MM.1S (cell line): Measurements from ENCODE around the gene WFDC5.

Experiments used
- DNase-seq: peaks from one replicate; pipeline ENCODE4 v3.0.0-alpha.2; 2015
- H2AFZ ChIP-seq: fragments of 300-600 bp; sonication (generic); 2 replicates; pipeline ENCODE4 v1.6.0; 2016; ENCODE audit warnings: antibody characterized with exemption, low read length
- H3F3A ChIP-seq: fragments of 300-600 bp; sonication (generic); 2 replicates; pipeline ENCODE4 v1.6.1; 2016; ENCODE audit warnings: mild to moderate bottlenecking, antibody characterized with exemption, low read length, moderate library complexity, mixed read lengths; ENCODE audit not compliant: insufficient read depth
- H3K27ac ChIP-seq: fragments of 300-600 bp; sonication (generic); 2 replicates; pipeline ENCODE4 v1.5.1; 2016; ENCODE audit warnings: mild to moderate bottlenecking, low read length
- H3K27me3 ChIP-seq: fragments of 300-600 bp; sonication (generic); replicated peaks from 2 replicates; pipeline ENCODE4 v1.6.0; 2016; ENCODE audit warnings: low read length; ENCODE audit not compliant: insufficient read depth
- H3K36me3 ChIP-seq: fragments of 300-600 bp; sonication (generic); replicated peaks from 2 replicates; pipeline ENCODE4 v1.6.1; 2016; ENCODE audit warnings: mild to moderate bottlenecking, low read length, mixed read lengths; ENCODE audit not compliant: insufficient read depth
- H3K4me1 ChIP-seq: fragments of 300-600 bp; sonication (generic); 2 replicates; pipeline ENCODE4 v1.6.1; 2016; ENCODE audit warnings: low read length, mixed read lengths
- H3K4me2 ChIP-seq: fragments of 300-600 bp; sonication (generic); 2 replicates; pipeline ENCODE4 v1.6.0; 2016; ENCODE audit warnings: low read depth, low read length
- H3K4me3 ChIP-seq: fragments of 300-600 bp; sonication (generic); 2 replicates; pipeline ENCODE4 v1.5.1; 2016; ENCODE audit warnings: low read length, mixed read lengths
- H3K79me2 ChIP-seq: fragments of 300-600 bp; sonication (generic); 2 replicates; pipeline ENCODE4 v1.6.1; 2016; ENCODE audit warnings: mixed run types, low read length, mixed read lengths
- H3K9ac ChIP-seq: fragments of 300-600 bp; sonication (generic); 2 replicates; pipeline ENCODE4 v1.6.1; 2016; ENCODE audit warnings: low read length, mixed read lengths
- H3K9me2 ChIP-seq: fragments of 300-600 bp; sonication (generic); replicated peaks from 2 replicates; pipeline ENCODE4 v1.6.1; 2016; ENCODE audit warnings: mild to moderate bottlenecking, low read length, mixed read lengths; ENCODE audit not compliant: insufficient read depth
- H3K9me3 ChIP-seq: fragments of 300-600 bp; sonication (generic); replicated peaks from 2 replicates; pipeline ENCODE4 v1.6.1; 2016; ENCODE audit warnings: mild to moderate bottlenecking, low read length, mixed read lengths; ENCODE audit not compliant: insufficient read depth
- H4K20me1 ChIP-seq: fragments of 300-600 bp; sonication (generic); 2 replicates; pipeline ENCODE4 v1.6.1; 2016; ENCODE audit warnings: mild to moderate bottlenecking, low read length, moderate library complexity, mixed read lengths; ENCODE audit not compliant: insufficient read depth
- CTCF ChIP-seq: fragments of 300-600 bp; sonication (generic); IDR thresholded peaks from 2 replicates; pipeline ENCODE4 v1.5.1; 2016; ENCODE audit warnings: antibody characterized with exemption, low read length, mixed read lengths
- EZH2 ChIP-seq: fragments of 300-600 bp; sonication (generic); optimal IDR thresholded peaks from 2 replicates; pipeline ENCODE3; 2017; ENCODE audit warnings: low read depth, mild to moderate bottlenecking, antibody characterized with exemption, low read length, mixed read lengths

Gene WFDC5

GRCh38 chr20:45061244-45061643, 53.7 kb downstream of the WFDC5 start:
- no peak overlapping the region for H3K4me3 ChIP-seq
- peaks cover 15% of the 10 kb centered on the region; the same call in 1 of the 2 replicates for H3K36me3 ChIP-seq
- DNase-seq: no peak
- H3F3A ChIP-seq: peaks cover 28% of the 10 kb centered on the region
- H3K9ac ChIP-seq: no peak overlapping the region
- 0 out of 2 replicates have a peak, but pooled peaks cover 3% of the 10 kb centered on the region for H4K20me1 ChIP-seq
- H2AFZ ChIP-seq: no peak overlapping the region
- H3K27ac ChIP-seq: no peak overlapping the region
- no peaks in the 10 kb centered on the region for H3K9me2 ChIP-seq
- H3K79me2 ChIP-seq: peaks cover 67% of the 10 kb centered on the region
- TF ChIP-seq CTCF: no peak
- H3K9me3 ChIP-seq: no peaks in the 10 kb centered on the region
- peaks cover 62% of the 10 kb centered on the region for H3K4me1 ChIP-seq
- H3K27me3 ChIP-seq: no peaks in the 10 kb centered on the region
- no peak overlapping the region for H3K4me2 ChIP-seq

GRCh38 chr20:45060294-45060693, 54.7 kb downstream of the WFDC5 start:
- H3K36me3 ChIP-seq: peaks cover 15% of the 10 kb centered on the region; the same call in 1 of the 2 replicates
- 0 out of 2 replicates have a peak, but pooled peaks cover 1% of the 10 kb centered on the region for H4K20me1 ChIP-seq
- H3K27me3 ChIP-seq: no peaks in the 10 kb centered on the region
- peaks cover 67% of the 10 kb centered on the region for H3K4me1 ChIP-seq
- H3K9me3 ChIP-seq: no peaks in the 10 kb centered on the region
- TF ChIP-seq EZH2: no peak
- no peak overlapping the region for H2AFZ ChIP-seq
- DNase-seq: no peak
- H3K27ac ChIP-seq: no peak overlapping the region
- peaks cover 65% of the 10 kb centered on the region for H3K79me2 ChIP-seq
- H3K9ac ChIP-seq: no peak overlapping the region
- peaks cover 30% of the 10 kb centered on the region for H3F3A ChIP-seq
- H3K9me2 ChIP-seq: no peaks in the 10 kb centered on the region
- no peak overlapping the region for H3K4me3 ChIP-seq
- H3K4me2 ChIP-seq: no peak overlapping the region
